Activated gamma-delta T cell treated with Interleukin-2 at 50 U/mL for 16 hours (primary cell): ENCODE data around the gene TTYH3.

Experiments
- DNase-seq: peaks from one replicate; pipeline ENCODE4 v3.0.0-alpha.2; 2020

Gene TTYH3

DNA sequence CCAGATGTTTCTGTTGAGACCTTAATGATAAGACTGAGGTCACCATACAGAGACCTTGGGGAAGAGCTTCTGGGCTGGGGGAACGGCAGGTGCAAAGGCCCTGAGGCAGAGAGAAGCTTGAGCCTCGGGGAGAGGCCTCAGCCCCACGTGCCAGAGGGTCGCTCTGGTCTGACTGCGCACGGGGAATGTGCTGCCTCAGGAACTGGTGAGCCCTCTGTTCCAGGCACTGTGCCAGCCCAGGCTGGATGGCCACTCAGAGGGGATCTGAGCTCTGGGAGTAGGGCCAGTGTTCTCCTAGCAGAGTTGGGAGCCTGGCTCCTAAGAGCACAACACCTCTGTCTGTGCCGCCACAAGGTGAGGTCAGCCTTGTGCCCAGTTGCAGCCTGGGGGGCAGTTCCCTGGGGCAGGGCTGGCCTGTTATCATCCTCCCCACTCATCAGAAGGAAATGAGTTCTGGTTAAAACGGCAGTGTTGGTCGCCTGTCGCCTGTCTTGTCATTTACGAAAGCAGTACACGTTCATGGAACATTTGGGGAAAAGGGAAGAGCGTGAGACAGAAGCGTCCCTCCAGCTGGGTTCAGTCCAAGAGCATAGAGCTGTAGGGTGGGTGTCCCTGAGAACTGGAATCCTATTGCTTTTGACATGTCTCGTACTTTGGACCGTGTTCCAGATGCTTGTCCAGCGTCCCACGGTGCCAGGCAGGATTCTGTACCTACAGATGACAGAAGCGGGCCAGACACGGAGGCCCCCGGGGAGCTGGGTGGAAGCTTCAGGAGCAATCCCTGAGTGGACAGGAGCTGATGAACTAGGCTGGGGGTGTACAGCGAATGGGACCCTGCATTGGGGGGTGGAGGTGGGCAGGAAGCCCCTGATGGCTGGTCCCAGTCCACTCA is 4.3 kb downstream of the TTYH3 start:
- DNase-seq, result no peak

- DNase-seq, result no peak
These were observed 5.3 kb downstream of the TTYH3 start for GRCh38 chr7:2637066-2637471.

GRCh38 chr7:2637505-2638223 is 5.9 kb downstream of the TTYH3 start:
- no peak for DNase-seq

GRCh38 chr7:2638224-2638991 is 6.6 kb downstream of the TTYH3 start:
- DNase-seq, result no peak

- no peak for DNase-seq
These were observed 7.4 kb downstream of the TTYH3 start for GRCh38 chr7:2639181-2639681.

GRCh38 chr7:2639695-2640481 is 8.1 kb downstream of the TTYH3 start:
- no peak for DNase-seq

DNA sequence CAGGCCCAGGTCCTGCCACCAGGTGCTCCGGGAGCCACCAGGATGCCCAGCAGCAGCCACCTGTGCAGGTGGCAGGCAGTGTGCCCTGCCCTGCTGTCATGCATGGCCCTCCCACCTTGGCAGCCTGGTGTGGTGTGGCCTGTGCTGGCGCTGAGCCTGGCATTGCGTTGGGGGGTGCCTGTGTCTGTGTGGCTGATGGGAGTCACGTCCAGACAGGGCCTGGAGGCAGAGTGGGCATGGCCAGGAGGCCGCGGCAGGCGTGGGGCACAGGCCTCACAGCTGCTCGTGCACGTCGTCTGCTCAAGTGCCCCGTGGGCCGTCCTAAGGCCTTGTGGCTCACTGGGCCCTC is 8.7 kb downstream of the TTYH3 start:
- DNase-seq, result no peak

GRCh38 chr7:2640846-2641316 is 9.1 kb downstream of the TTYH3 start:
- no peak for DNase-seq

DNA sequence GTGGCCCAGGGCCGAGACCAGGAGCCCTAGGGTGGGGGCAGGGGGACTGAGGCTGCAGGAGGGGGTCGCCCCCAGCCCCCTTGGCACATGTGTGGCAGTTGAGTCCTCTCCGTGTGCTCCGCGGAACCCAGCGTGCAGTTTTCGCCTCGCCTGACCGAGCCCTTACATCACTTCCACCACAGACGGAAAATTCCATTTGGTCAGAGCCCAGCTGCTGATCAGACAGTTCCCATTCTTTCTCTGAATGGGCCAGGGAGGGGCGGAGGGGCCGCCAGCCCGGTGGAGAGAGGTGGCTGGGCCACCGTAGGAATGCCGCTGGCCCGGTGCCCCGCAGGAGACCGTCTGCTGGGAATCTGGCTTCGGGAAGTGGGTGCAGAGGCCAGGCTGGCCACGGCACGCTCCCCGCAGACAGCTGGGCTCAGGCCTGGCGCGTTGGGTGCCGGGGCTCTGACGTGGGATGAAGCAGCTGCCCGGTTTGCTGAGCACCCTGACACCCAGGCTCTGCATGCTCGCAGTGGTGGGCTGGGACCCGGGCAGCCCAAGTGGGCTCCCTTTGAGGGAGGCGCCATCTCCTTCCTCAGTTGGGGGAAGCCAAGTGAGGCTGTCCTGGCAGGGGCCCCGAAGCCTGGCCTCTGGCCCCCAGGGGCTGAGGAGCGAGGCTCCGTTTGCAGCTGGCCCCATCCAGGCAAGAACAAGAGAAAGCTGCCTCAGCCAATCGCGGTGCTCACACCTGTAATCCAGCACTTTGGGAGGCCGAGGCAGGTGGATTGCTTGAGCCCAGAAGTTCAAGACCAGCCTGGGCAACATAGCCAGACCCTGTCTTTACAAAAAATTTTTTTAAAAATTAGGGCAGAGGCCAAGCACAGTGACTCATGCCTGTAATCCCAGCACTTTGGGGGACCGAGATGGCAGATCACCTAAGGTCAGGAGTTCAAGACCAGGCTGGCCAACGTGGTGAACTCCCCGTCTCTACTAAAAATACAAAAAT is 9.9 kb downstream of the TTYH3 start:
- no peak for DNase-seq

DNA sequence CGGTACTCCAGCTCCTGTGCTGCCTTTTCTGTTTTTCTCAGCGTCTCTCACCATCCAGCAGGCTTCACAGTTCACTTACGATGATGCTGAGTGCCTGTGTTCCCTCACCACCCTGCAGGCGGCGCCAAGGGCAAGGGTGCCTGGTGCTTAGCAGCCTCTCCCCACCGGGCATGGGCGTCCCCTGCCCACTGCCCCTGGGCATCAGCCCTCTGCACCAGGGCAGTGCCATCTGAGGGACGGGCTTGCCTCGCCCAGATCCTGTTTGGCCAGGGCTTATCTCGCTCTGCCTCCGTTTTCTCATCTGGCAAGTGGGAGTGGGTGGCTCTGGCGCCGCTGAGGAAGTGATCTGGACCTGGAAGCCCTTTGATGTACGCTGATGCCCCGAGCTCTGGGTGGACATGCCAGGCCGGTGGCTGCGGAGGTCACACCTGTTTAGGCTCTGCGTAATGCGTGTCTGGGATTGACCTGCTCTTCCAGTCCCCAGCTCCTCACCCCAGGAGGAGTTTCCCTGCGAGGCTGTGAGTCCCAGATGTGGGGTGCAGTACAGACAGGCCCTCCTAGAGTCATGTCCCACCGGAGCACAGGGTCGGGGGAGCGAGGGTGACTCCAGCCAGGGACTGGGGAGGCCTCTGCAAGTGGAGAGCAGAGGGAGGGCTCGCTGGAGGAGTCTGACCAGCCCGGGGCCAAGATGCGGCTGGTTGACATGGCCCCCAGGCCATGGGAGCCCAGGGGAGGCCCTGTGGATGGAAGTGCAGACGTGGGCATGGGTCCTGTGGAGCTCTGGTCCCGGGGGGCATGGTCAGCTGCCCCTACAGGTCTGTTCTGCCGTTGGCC is 11.8 kb downstream of the TTYH3 start:
- no peak for DNase-seq

DNA sequence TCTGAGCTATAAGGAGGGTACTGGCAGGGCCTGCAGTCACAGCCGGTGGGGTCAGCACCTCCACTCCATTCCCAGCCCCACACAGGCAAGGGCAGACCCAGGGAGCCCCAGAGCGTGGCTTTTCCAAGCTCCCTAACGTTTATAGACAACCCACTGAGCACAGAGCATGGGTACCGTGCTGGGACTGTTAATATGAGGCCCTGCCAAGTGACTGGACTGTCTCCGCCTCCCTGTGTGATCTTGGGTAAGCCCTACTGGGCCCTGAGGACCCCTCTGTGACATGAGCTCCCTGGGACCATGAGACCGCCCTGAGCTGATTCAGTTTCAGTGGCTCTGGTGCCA is 12.4 kb downstream of the TTYH3 start:
- no peak for DNase-seq

GRCh38 chr7:2644562-2645273 is 12.9 kb downstream of the TTYH3 start:
- DNase-seq, result peak; percentile 32

- DNase-seq, result peak; percentile 59
These were observed 13.6 kb downstream of the TTYH3 start for GRCh38 chr7:2645274-2645868.

- no peak for DNase-seq
These were observed 14.5 kb downstream of the TTYH3 start for GRCh38 chr7:2646336-2646679.

DNA sequence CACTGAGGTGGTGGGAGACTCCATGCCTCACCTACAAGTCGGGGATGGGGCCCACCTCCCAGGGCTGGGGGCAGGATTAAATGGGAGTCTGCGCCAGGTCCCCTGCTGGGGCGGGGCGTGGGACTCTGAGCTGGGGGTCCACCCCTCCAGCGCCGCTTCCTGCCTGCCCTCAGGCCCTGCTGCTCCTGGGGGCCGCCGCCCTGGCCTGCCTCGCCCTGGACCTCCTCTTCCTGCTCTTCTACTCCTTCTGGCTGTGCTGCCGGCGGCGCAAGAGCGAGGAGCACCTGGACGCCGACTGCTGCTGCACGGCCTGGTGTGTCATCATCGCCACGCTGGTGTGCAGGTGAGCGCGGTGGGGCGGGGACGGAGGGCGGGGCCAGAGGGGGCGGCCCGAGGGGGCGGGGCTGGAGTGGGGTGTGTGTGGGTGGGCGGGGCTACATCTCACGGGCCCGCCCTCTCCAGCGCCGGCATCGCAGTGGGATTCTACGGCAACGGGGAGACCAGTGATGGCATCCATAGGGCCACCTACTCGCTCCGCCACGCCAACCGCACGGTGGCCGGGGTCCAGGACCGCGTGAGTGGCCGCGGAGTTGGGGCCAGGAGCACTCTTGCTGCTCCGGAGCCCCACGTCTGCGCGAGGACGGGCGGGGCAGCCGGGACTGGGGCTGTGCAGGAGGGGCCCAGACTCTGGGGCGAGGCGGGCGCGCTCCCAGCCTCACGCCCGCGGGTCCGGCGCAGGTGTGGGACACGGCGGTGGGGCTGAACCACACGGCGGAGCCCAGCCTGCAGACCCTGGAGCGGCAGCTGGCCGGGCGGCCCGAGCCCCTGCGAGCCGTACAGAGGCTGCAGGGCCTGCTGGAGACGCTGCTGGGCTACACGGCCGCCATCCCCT is 15.1 kb downstream of the TTYH3 start:
- no peak for DNase-seq

- no peak for DNase-seq
These were observed 15.9 kb downstream of the TTYH3 start for GRCh38 chr7:2647594-2648172.

DNA sequence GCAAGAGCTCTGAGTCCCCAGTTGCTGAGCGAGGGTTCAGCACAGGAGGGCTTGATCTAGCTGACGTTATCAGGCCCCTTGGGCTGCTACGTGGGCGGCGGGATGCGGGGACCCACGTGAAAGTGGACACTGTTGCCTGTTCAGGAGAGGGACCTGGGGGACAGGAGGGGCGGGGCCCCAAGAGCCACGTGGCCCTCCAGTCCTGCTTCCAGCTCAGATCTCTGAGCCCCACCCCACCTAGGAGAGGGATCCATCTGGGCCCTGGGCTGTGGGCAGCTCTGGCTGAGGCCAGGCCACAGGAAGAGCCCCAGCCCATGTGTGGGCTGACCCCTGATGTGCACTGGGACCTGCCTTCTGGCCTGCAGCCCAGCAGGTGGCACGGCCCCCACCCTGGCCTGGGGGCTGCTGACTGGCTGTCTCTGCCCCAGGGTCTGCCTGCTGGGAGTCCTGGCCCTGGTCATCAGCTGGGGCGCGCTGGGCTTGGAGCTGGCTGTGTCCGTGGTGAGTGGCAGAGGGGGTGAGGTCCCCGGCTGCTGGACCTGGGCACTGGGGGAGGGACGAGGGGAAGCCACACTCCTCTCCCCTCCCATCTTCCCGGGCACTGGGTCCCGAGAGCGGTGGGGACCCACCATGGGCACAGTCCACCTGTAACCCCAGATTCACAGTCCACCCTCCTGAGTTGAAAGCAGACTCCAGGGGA is 17.5 kb downstream of the TTYH3 start:
- no peak for DNase-seq
